GM19025 (cell line): Measurements from ENCODE around the gene KISS1.
"Not testable (repeated sequence)": the region's sequence is repeated elsewhere in the genome, so short reads cannot be mapped to it uniquely, and the experiment has no call there.

Experiments
- ATAC-seq: cut with Tn5 transposase; IDR thresholded peaks from one replicate; pipeline ENCODE4 v1.9.1; 2021; ENCODE audit warnings: mild to moderate bottlenecking, low read depth, moderate library complexity; ENCODE audit not compliant: unreplicated experiment

The KISS1 gene

DNA sequence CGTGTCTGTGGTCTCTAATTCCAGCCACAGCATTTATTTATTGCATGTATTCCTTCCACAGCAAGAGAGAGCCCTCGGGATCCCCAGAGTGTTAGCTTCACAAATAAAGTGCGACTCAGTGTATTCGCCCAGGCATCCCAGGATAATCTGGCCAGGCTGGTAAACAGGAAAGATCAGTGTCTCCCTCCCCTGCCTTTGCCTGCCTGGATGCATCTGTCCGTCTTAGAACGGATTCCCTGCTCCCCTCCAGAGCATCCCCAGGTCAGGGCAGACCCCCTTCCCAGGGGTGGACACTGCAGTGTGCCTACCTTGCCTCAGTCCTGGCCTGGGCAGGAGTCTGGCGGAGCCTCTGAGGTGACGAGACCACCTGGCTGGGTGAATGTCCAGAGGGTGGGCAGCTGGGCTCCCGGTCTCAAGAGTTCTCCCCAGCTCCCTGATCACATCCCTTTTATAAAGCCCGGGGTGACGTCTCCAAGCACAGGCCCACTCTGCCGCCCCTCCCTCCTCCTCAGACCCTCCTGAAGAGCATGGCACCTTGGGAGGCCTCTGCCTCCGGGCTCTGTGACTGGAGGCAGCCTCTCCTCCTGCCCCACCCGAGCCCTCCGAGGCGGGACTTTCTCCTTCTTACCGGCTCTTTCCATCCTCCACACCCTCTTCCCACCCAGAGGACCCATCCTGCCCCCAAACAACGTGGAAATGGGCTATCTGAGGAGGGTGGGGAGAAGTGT, at the start of gene KISS1:
Gene KISS1 (minus strand): TSS at position 424 of the 728 bp plus-strand sequence. CDS start 3,615 bp downstream, outside the sequence.
- ATAC-seq: no peak

DNA sequence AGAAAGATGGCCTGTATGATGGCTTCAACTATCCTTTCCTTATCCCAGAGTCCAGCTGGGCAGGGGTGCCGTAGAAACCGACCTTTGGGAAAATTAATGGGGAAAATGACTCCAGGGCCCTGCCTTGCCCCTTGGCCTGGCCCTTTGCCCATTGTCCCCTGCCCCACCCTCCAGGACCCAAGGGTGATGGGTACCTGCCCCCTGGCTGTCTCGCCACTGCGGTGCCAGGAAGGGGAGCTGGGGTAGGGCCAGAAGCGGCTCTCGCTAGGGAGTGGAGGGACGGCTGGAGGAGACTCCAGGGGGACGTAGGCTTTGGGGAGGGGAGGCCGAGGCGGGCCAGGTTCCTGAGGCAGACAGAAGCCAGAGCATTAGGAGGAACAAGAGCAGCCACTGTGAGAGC, 46.6 kb upstream of the KISS1 start:
- ATAC-seq: no peak

DNA sequence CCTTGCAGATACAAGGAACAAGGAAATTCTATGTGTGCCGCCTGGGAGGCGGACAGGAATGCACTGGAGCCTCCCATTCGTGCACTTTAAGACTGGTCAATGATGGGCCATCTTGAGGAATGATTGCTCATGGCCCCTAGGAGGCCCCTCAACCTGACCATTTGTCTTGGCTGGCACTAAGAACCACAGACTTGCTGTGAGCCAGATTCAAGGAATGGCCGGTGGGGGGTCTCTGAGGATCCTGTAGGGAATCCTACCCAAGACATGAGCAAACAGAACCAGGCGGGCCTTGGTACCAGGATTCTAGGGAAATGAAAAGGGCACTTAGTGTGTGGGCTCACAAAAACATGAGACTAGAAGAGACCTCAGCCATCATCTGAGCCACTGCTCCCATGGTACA, 45.6 kb upstream of the KISS1 start:
- ATAC-seq: no peak

DNA sequence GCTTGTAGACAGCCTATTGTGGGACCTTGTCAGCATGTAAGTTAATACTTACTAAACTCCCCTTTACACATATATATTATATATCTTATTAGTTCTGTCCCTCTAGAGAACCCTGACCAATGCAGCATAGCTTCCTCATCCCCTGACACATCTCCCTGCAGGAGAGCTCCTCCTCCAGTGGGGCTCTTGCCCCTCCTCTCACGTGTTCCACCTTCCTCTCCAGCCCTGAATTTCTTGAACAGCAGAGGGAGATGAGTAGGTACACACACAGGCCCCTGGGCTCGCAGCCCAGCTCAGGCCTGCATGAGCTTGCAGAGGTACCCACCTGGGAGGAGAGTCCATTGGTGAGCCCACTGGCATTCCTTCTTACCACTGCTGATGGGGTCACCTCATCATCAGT, 44.8 kb upstream of the KISS1 start:
- ATAC-seq: no peak

DNA sequence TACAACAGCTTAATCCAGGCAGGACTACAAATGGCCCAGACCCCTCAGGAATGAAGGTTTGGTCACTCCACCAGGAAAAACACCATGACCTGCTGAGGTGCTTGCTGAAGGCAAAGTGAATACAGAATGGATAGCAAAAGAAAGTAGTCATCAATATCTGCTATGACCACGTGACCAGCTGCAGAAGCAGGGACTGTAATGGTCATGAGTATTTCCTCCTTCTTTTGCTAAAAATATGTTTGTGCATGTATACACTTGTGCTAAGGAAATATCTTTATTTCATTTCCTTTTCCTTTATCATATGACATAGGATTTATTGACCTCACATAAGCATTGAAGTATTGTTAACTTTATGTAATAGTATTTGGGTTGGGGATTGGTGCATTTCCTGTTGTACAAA, 43.9 kb upstream of the KISS1 start:
- ATAC-seq: no peak

- not testable (repeated sequence) for ATAC-seq
These were observed 43.1 kb upstream of the KISS1 start for GRCh38 chr1:204239401-204239800.

DNA sequence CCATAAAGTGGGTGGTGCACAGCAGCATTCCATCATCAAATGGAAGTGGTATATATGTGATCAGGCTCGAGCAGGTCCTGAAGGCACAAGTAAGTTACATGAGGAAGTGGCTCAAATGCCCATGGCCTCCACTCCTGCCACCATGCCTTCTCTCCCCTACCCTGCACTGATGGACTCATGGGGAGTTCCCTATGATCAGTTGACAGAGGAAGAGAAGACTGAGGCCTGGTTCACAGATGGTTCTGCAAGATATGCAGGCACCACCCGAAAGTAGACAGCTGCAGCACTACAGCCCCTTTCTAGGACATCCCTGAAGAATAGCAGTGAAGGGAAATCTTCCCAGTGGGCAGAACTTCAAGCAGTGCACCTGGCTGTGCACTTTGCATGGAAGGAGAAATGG, 42.2 kb upstream of the KISS1 start:
- not testable (repeated sequence) for ATAC-seq

DNA sequence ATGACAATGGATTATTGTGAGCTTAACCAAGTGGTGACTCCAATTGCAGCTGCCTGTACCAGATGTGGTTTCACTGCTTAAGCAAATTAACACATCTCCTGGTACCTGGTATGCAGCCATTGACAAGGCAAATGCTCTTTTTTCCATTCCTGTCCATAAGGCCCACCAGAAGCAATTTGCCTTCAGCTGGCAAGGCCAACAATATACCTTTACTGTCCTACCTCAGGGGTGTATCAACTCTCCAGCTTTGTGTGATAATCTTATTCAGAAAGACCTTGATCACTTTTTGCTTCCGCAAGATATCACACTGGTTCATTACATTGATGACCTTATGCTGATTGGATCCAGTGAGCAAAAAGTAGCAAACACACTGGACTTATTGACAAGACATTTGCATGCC, 41.2 kb upstream of the KISS1 start:
- not testable (repeated sequence) for ATAC-seq

DNA sequence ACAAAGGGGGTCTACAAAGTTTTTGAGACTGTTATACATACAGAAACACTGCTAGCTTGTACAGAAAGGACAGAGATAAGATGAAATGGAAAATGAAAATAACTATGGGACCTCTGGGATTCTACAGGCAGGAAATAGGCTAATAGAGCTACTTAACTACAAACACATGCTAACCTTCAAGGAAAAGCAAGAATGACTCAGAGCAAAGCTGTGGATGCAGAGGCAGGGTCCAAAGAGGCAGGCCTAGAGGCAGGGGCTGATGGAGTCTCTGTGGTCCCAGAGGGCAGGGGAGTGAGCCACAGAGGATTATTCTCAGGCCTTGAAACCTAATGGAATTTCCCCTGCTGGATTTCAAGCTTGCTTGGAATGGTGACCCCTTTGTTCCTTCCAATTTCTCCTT, 36.2 kb upstream of the KISS1 start:
- no peak for ATAC-seq

- ATAC-seq: no peak
These were observed 33.9 kb upstream of the KISS1 start for GRCh38 chr1:204230211-204230610.

DNA sequence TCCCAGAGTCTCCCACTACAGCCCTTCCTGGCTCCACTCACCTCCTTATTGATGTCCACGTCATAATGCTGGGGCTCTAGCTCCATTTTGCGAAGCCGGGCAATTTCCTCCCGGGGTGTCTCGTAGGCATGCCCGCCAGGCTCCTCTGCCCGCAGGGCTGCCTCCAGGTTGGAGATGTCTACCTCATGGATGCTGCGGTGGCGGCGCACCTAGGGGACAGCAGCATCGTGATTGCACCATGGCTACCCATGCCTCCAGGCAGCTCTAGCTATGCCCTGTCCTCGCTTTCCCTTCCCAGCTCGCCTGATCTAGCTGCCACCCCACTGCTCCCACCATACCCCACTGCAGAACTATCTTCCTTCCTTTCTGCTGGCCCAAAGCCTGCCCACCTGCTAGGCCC, 32.6 kb upstream of the KISS1 start:
- ATAC-seq: no peak

GRCh38 chr1:204227996-204228785, 31.9 kb upstream of the KISS1 start:
- ATAC-seq: no peak

- ATAC-seq: no peak
These were observed 31.1 kb upstream of the KISS1 start for GRCh38 chr1:204227351-204227750.

- ATAC-seq: no peak
These were observed 29.8 kb upstream of the KISS1 start for GRCh38 chr1:204225841-204226735.

DNA sequence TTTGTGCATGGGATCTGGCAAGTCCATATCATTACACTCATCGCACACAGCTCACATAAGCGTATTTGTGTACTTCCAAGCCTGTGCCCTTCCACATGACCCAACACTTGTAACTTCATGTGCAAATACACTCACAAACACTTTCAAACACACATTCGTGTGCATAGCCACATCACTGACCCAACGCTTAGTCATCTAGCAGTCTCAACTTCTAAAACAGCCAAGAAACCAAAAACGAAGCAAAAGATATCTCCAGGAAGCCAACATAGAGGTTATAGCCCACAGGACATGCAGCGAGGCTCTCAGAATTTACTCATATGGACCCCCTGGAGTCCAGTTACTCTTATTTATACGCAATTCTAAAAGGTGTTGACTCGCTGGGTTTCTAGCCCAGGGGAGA, 28.4 kb upstream of the KISS1 start:
- no peak for ATAC-seq

DNA sequence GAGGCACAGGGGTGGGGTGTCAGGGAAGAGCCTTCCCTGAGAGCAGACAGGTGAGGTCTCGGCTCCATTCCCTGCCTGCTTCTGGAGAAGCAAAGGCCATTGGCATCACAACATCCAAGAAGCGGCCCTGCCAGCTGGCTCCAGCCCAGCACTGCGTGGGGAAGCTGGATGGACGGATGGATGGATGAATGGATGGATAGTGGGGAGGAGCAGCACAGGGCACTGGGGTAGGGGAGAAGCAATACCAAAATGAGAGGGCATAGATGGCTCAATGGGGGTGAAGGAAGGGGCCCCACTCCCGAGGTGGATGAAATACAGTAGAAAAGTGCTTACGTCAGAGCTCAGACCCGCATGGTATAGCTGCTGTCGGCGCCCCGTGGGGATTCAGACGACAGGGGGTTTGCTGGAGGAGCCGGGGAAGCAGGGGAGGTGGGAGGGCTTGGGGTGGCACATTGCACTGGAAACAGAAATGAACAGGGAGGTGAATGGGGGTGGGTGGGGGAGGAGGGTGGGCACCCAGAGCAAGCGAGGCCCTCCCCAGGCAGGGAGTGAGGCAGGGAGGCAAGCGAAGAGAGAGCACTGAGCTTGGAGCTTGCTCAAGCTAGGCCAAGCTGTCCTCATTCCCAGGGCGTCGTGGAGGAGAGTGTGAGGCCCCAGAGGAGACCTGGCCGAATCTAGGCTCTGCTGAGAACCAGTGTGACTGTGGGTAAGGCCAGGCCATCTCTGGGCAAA, 27.0 kb upstream of the KISS1 start:
- ATAC-seq: no peak

DNA sequence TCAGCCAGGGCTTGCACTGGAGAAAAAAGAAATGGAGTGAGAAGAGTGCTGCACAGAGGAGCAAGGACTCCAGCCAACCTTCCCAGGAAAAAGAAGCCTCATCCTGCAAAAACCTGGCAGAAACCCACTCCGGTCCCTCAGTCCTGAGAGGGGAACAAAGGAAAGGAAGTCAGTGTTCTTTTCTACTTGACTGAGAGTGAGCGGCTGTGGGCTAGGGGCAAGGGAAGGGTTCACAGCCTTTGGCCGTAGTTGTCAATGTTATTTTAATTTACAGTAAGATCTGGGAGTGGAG, 26.4 kb upstream of the KISS1 start:
- no peak for ATAC-seq

GRCh38 chr1:204222006-204222763, 25.9 kb upstream of the KISS1 start:
- ATAC-seq: no peak

GRCh38 chr1:204221271-204221670, 25.0 kb upstream of the KISS1 start:
- ATAC-seq: no peak
